Astrocyte (in vitro differentiated cells and primary cell): Measurements from ENCODE around the gene SYT8.

Experiments used
- EZH2 ChIP-seq: IDR thresholded peaks from 2 replicates; pipeline ENCODE4 v1.6.1; 2012; ENCODE audit warnings: mild to moderate bottlenecking, low read length, inconsistent platforms; ENCODE audit not compliant: insufficient read depth
- TF ChIP-seq, protein P1 (sequence below): IDR thresholded peaks from 2 replicates; pipeline ENCODE4 v1.5.1; 2011; ENCODE audit warnings: low read depth, mild to moderate bottlenecking, inconsistent platforms, low read length, moderate library complexity; ENCODE audit not compliant: insufficient read depth

DNA sequence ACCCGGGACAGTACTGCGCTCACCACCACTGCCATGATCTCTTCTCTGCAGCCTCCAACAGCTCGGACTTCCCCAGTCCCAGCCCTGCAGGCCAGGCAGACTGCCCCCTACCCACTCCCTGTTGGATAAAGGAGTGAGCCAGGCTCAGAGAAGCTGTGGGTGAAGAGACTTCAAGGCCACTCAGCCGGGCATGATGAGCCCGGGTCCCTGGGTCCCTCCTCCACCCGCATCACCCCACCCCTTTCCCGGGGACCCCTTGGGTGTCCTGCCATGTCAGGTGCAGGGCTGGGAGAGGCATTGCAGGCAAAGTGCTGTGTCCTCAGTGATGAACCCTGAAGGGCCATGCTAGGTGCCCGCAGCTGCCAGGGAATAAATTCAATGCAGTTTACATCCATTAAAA is 32.6 kb downstream of the SYT8 start:
- TF ChIP-seq, protein P1, sequence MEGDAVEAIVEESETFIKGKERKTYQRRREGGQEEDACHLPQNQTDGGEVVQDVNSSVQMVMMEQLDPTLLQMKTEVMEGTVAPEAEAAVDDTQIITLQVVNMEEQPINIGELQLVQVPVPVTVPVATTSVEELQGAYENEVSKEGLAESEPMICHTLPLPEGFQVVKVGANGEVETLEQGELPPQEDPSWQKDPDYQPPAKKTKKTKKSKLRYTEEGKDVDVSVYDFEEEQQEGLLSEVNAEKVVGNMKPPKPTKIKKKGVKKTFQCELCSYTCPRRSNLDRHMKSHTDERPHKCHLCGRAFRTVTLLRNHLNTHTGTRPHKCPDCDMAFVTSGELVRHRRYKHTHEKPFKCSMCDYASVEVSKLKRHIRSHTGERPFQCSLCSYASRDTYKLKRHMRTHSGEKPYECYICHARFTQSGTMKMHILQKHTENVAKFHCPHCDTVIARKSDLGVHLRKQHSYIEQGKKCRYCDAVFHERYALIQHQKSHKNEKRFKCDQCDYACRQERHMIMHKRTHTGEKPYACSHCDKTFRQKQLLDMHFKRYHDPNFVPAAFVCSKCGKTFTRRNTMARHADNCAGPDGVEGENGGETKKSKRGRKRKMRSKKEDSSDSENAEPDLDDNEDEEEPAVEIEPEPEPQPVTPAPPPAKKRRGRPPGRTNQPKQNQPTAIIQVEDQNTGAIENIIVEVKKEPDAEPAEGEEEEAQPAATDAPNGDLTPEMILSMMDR = no peak
- no peak for TF ChIP-seq EZH2
